ENCODE results near the gene HOXA10.

DNA sequence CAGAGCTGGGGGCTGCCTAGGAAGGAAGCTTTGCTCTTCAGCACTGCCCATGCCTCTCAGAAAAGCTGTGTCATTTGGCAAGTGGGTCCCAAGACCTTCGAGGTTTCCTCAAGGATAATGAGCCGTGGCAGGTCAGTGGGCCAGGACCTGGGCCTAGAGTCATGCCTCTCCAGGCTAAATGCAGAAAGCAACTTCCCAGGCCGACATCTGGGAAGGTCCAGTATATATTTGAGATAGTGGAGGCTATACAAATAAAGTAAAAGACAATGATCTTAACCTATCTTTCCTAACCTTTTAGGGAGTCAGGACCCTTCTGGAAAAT lies 2.4 kb upstream of the HOXA10 start:
- TF ChIP-seq, protein P1, sequence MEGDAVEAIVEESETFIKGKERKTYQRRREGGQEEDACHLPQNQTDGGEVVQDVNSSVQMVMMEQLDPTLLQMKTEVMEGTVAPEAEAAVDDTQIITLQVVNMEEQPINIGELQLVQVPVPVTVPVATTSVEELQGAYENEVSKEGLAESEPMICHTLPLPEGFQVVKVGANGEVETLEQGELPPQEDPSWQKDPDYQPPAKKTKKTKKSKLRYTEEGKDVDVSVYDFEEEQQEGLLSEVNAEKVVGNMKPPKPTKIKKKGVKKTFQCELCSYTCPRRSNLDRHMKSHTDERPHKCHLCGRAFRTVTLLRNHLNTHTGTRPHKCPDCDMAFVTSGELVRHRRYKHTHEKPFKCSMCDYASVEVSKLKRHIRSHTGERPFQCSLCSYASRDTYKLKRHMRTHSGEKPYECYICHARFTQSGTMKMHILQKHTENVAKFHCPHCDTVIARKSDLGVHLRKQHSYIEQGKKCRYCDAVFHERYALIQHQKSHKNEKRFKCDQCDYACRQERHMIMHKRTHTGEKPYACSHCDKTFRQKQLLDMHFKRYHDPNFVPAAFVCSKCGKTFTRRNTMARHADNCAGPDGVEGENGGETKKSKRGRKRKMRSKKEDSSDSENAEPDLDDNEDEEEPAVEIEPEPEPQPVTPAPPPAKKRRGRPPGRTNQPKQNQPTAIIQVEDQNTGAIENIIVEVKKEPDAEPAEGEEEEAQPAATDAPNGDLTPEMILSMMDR (conservative IDR thresholded peaks at IDR 0.05): no peak
- no peak for TF ChIP-seq EZH2 (IDR thresholded peaks at IDR 0.05; ENCODE audit: low read depth)
